HCT116 (cell line): ENCODE data around the gene MRPS16. TPM values are rescaled to one million over a fixed set of nuclear protein-coding genes. Genes with fewer than 3 reads are reported as not detected.

Experiments used
- ATAC-seq: fragments of 200-7000 bp; cut with Tn5 transposase; 2 replicates; pipeline ENCODE4 v1.9.1; 2020; ENCODE audit warnings: mild to moderate bottlenecking, moderate library complexity
- Bru-seq: library from RNA; stranded (reverse); fragments of 400-500 nt; gene quantifications from one replicate; lab custom pipeline; 2021; lab: Mats Ljungman, UMichigan
- BruChase-seq, 2 experiments: library from RNA; stranded (reverse); fragments of 400-500 nt; gene quantifications; one replicate each; lab custom pipeline; 2021; lab: Mats Ljungman, UMichigan
- BruUV-seq: library from RNA; stranded (reverse); fragments of 400-500 nt; replicated peaks from 2 replicates; lab custom pipeline; 2021; lab: Mats Ljungman, UMichigan
- CTCF ChIA-PET: fragments of 300-600 bp; sonication (Branson Sonifier 250); formaldehyde crosslinking; loops from one replicate; lab custom pipeline; 2021; ENCODE audit warnings: antibody characterized with exemption; lab: Charles Lee
- POLR2A ChIA-PET: fragments of 300-600, 350-600 bp; sonication (Branson Sonifier 250); formaldehyde crosslinking; loops from one replicate; lab custom pipeline; 2021; ENCODE audit warnings: antibody characterized with exemption; lab: Charles Lee
- RAD21 ChIA-PET, 2 experiments: fragments of 300-600 bp; sonication (Branson Sonifier 250); formaldehyde crosslinking; loops; one replicate each; lab custom pipeline; 2023; ENCODE audit warnings: low total read pairs in 2 of 2; ENCODE audit not compliant: uncharacterized antibody in 2 of 2, unreplicated experiment in 2 of 2, low non-redundant PET in 1 of 2; lab: Charles Lee
- DNase-seq: peaks from one replicate; pipeline ENCODE4 v3.0.0-alpha.2; 2010; ENCODE audit warnings: low read depth, low spot score
- H2AFZ ChIP-seq: fragments of 200-600 bp; shearing (Covaris generic), sonication (generic); 2 replicates; pipeline ENCODE4 v1.6.1; 2017; ENCODE audit warnings: low read depth, mixed run types, mixed read lengths, antibody characterized with exemption, low read length; ENCODE audit not compliant: poor library complexity, severe bottlenecking
- H3K27ac ChIP-seq: 2 replicates; pipeline ENCODE4 v1.5.1; 2012; ENCODE audit warnings: low read depth, low read length
- H3K27me3 ChIP-seq: fragments of 200-600 bp; sonication (generic); 2 replicates; pipeline ENCODE4 v1.6.1; 2016; ENCODE audit warnings: mixed run types, low read length, mixed read lengths; ENCODE audit not compliant: insufficient read depth
- H3K36me3 ChIP-seq, 2 experiments: fragments of 200-500 bp in 1 of 2; fragments of 200-600 bp in 1 of 2; sonication (Bioruptor generic) in 1 of 2; sonication (generic) in 1 of 2; 2 replicates each; pipeline versions ENCODE4 v1.5.1 to v1.6.1; 2014 to 2016; ENCODE audit warnings: low read length in 2 of 2, inconsistent platforms in 1 of 2, mixed read lengths in 1 of 2, mixed run types in 1 of 2; ENCODE audit not compliant: insufficient read depth in 2 of 2, control insufficient read depth in 1 of 2
- H3K4me1 ChIP-seq, 2 experiments: fragments of 200-600 bp in 1 of 2; sonication (generic) in 1 of 2; 2 replicates each; pipeline versions ENCODE4 v1.5.1 to v1.6.1; 2012 to 2017; ENCODE audit warnings: low read length in 2 of 2, inconsistent platforms in 1 of 2, mild to moderate bottlenecking in 1 of 2, mixed read lengths in 1 of 2, mixed run types in 1 of 2, moderate library complexity in 1 of 2; ENCODE audit not compliant: insufficient read depth in 2 of 2, control insufficient read depth in 1 of 2
- H3K4me2 ChIP-seq: fragments of 200-600 bp; sonication (generic); 2 replicates; pipeline ENCODE4 v1.6.1; 2017; ENCODE audit warnings: mixed run types, low read length, mixed read lengths
- H3K4me3 ChIP-seq, 2 experiments: fragments of 200-600 bp in 1 of 2; sonication (generic) in 1 of 2; replicated peaks in 1 of 2; 2 replicates each; pipeline ENCODE4 v1.5.1; 2011 to 2016; ENCODE audit warnings: low read length in 2 of 2, control low read depth in 1 of 2, low read depth in 1 of 2, mild to moderate bottlenecking in 1 of 2, mixed read lengths in 1 of 2, mixed run types in 1 of 2
- H3K79me2 ChIP-seq: fragments of 200-600 bp; sonication (generic); 2 replicates; pipeline ENCODE4 v1.6.1; 2017; ENCODE audit warnings: mild to moderate bottlenecking, mixed run types, low read length, moderate library complexity, mixed read lengths; ENCODE audit not compliant: insufficient read depth
- H3K9ac ChIP-seq: fragments of 200-600 bp; sonication (generic); 2 replicates; pipeline ENCODE4 v1.6.1; 2016; ENCODE audit warnings: low read length, mixed read lengths
- H3K9me2 ChIP-seq: fragments of 200-600 bp; sonication (generic), shearing (Covaris generic); 2 replicates; pipeline ENCODE4 v1.6.1; 2017; ENCODE audit warnings: mixed run types, mild to moderate bottlenecking, moderate library complexity; ENCODE audit not compliant: insufficient read depth
- H3K9me3 ChIP-seq, 2 experiments: fragments of 200-500 bp in 1 of 2; fragments of 200-600 bp in 1 of 2; sonication (Bioruptor generic) in 1 of 2; sonication (generic) in 1 of 2; 2 replicates each; pipeline ENCODE4 v1.6.1; 2014 to 2017; ENCODE audit warnings: low read length in 2 of 2, mixed read lengths in 2 of 2, inconsistent platforms in 1 of 2, low read depth in 1 of 2, mild to moderate bottlenecking in 1 of 2, mixed run types in 1 of 2, moderate library complexity in 1 of 2; ENCODE audit not compliant: control insufficient read depth in 1 of 2, insufficient read depth in 1 of 2
- H4K20me1 ChIP-seq: fragments of 200-600 bp; sonication (generic), shearing (Covaris generic); 2 replicates; pipeline ENCODE4 v1.6.1; 2017; ENCODE audit warnings: mixed run types, mild to moderate bottlenecking, moderate library complexity; ENCODE audit not compliant: insufficient read depth
- ATF3 ChIP-seq: IDR thresholded peaks from 2 replicates; pipeline ENCODE4 v1.6.1; 2012
- CBX3 ChIP-seq: IDR thresholded peaks from 2 replicates; pipeline ENCODE4 v1.6.1; 2012; ENCODE audit warnings: low read depth
- CTCF ChIP-seq, 3 experiments: fragments of 200-600 bp in 1 of 3; sonication (generic) in 1 of 3; IDR thresholded peaks in 2 of 3; conservative IDR thresholded peaks in 1 of 3; 2 replicates each; pipeline ENCODE4 v1.5.1; 2012 to 2017; ENCODE audit warnings: low read depth in 2 of 3, low read length in 2 of 3, antibody characterized with exemption in 1 of 3, borderline replicate concordance in 1 of 3, control low read depth in 1 of 3, mild to moderate bottlenecking in 1 of 3, mixed read lengths in 1 of 3, mixed run types in 1 of 3, moderate library complexity in 1 of 3; ENCODE audit not compliant: insufficient read depth in 1 of 3
- EGR1 ChIP-seq: IDR thresholded peaks from 2 replicates; pipeline ENCODE4 v1.6.1; 2012; ENCODE audit warnings: low read depth
- ELF1 ChIP-seq: IDR thresholded peaks from 2 replicates; pipeline ENCODE4 v1.6.1; 2012; ENCODE audit warnings: low read depth, borderline replicate concordance
- EZH2 ChIP-seq: fragments of 200-600 bp; sonication (generic); IDR thresholded peaks from 2 replicates; pipeline ENCODE4 v1.6.1; 2017; ENCODE audit warnings: antibody characterized with exemption, mixed run types
- EZH2phosphoT487 ChIP-seq: fragments of 200-600 bp; IDR thresholded peaks from 2 replicates; pipeline ENCODE4 v1.6.1; 2018; ENCODE audit warnings: antibody characterized with exemption, borderline replicate concordance
- FOSL1 ChIP-seq: IDR thresholded peaks from 2 replicates; pipeline ENCODE4 v1.6.1; 2012; ENCODE audit warnings: low read depth
- JUND ChIP-seq: IDR thresholded peaks from 2 replicates; pipeline ENCODE4 v1.6.1; 2012
- MAX ChIP-seq: IDR thresholded peaks from 2 replicates; pipeline ENCODE4 v1.6.1; 2012
- POLR2A ChIP-seq: IDR thresholded peaks from 2 replicates; pipeline ENCODE4 v1.7.0; 2011; ENCODE audit warnings: borderline replicate concordance; ENCODE audit not compliant: insufficient read depth, insufficient read length; ENCODE audit errors: extremely low read depth
- POLR2AphosphoS5 ChIP-seq: IDR thresholded peaks from 2 replicates; pipeline ENCODE4 v1.6.1; 2011; ENCODE audit warnings: mild to moderate bottlenecking, low read depth, low read length, moderate library complexity
- RAD21 ChIP-seq: IDR thresholded peaks from 2 replicates; pipeline ENCODE4 v1.6.1; 2012; ENCODE audit warnings: low read depth, mild to moderate bottlenecking
- REST ChIP-seq: IDR thresholded peaks from 2 replicates; pipeline ENCODE4 v1.6.1; 2012; ENCODE audit warnings: low read depth
- SIN3A ChIP-seq: IDR thresholded peaks from 2 replicates; pipeline ENCODE4 v1.6.1; 2012; ENCODE audit warnings: low read depth
- SRF ChIP-seq: IDR thresholded peaks from 2 replicates; pipeline ENCODE4 v1.6.1; 2012; ENCODE audit warnings: low read depth
- TCF7L2 ChIP-seq: IDR thresholded peaks from 2 replicates; pipeline ENCODE4 v1.7.0; 2011; ENCODE audit warnings: borderline replicate concordance, inconsistent platforms; ENCODE audit not compliant: insufficient read depth, insufficient read length; ENCODE audit errors: extremely low read depth
- YY1 ChIP-seq: IDR thresholded peaks from 2 replicates; pipeline ENCODE4 v1.6.1; 2011; ENCODE audit warnings: low read length, low read depth, moderate library complexity, mild to moderate bottlenecking; ENCODE audit not compliant: insufficient replicate concordance; ENCODE audit errors: extremely low read depth
- ZFX ChIP-seq: fragments of 450-650 bp; IDR thresholded peaks from 2 replicates; pipeline ENCODE4 v1.6.1; 2017
- ZNF274 ChIP-seq: fragments of 200-500 bp; sonication (Bioruptor generic); IDR thresholded peaks from 2 replicates; pipeline ENCODE4 v1.6.1; 2014; ENCODE audit warnings: mild to moderate bottlenecking, low read depth, low read length, inconsistent platforms
- intact Hi-C: fragments of 100-400 bp; cut with micrococcal nuclease; formaldehyde crosslinking; loops from 2 replicates; pipeline ENCODE4 v1.10.0; 2022
- long read RNA-seq: library from polyadenylated mRNA; unstranded; transcript quantifications from one replicate; pipeline ENCODE4 v2.0.0, GENCODE V29; 2021; ENCODE audit not compliant: unreplicated experiment
- polyA plus RNA-seq: library from polyadenylated mRNA; unstranded; fragments of >200 nt; gene quantifications from 2 replicates; pipeline ENCODE4 v1.2.1, GENCODE V29; 2012; ENCODE audit warnings: missing spikeins
- total RNA-seq: library from RNA; stranded (reverse); gene quantifications from one replicate; pipeline ENCODE4 v1.2.1, GENCODE V29; 2021; ENCODE audit not compliant: unreplicated experiment

MRPS16 gene
- total RNA-seq (122 TPM), Bru-seq, nascent RNA (percentile 98 among the genes with signal in this experiment), BruChase-seq, experiment 1, labeled RNA remaining after a 6-hour chase (percentile 99 among the genes with signal in this experiment), BruChase-seq, experiment 2, labeled RNA remaining after a 2-hour chase (percentile 99 among the genes with signal in this experiment)
- 120 and 122 TPM in 2 replicates for polyA plus RNA-seq
- long read RNA-seq, transcript MRPS16-205 (3 exons, 2,580 nt), result minor isoform, 5 of 281 reads
- long read RNA-seq, transcript MRPS16-202 (3 exons, 2,634 nt), result major isoform, 170 of 281 reads
- long read RNA-seq, partial matches to known transcripts, result 27 of 281 reads
- long read RNA-seq, other reads (novel, unspliced or antisense), result 78 of 281 reads

GRCh38 chr10:73252445-73253224, at the start of gene MRPS16:
Gene MRPS16, minus strand, starts transcription at chr10:73252644. Its CDS starts 162 bp downstream, at chr10:73252482.
- Histone ChIP-seq H3K4me2 (peak within 1 kb of the TSS; percentile 88), H3K9me2 (no peaks in the 10 kb centered on the region), H3K27ac (peak within 1 kb of the TSS; percentile 69), H3K4me3 (peak within 1 kb of the TSS; percentile 83 to 100), H2AFZ (no peak within 1 kb of the TSS), H3K9ac (peak within 1 kb of the TSS; percentile 94), H3K4me1 (peaks cover 17 to 39% of the 10 kb centered on the region in 2 experiments), H3K27me3 (no peaks in the 10 kb centered on the region), H3K9me3 (no peaks in the 10 kb centered on the region), H3K36me3 (peaks cover 2 to 17% of the 10 kb centered on the region in 2 experiments), H3K79me2 (peaks cover 60% of the 10 kb centered on the region), H4K20me1 (no peaks in the 10 kb centered on the region)
- peak; percentile 79 for ATAC-seq
- CTCF ChIA-PET, result interaction anchor here (1.4 kb wide), 1 partner anchor 11 kb away, joined by 3 read pairs; no protein-coding TSS in a partner anchor
- BruUV-seq, result TSS peak; percentile 84
- intact Hi-C loops, result no loop called here
- DNase-seq, result peak; percentile 93
- RAD21 ChIA-PET, result no interaction called here
- POLR2A ChIA-PET, result interaction anchor here (0.6 to 3.5 kb wide), 4 partner anchors 9 to 30 kb away, joined by 3 to 16 read pairs (median 8); no protein-coding TSS in a partner anchor
- TF ChIP-seq RAD21, result no peak
- peak; percentile 15; the same call in 1 of the 2 replicates for TF ChIP-seq JUND
- TF ChIP-seq ATF3, result no peak
- no peak for TF ChIP-seq SRF
- TF ChIP-seq FOSL1, result no peak; the same call in none of the 2 replicates
- TF ChIP-seq ELF1, result peak; percentile 75
- TF ChIP-seq POLR2A, result peak; percentile 95
- TF ChIP-seq EZH2, result no peak
- TF ChIP-seq CBX3, result peak; percentile 34; the same call in 1 of the 2 replicates
- TF ChIP-seq EZH2phosphoT487, result no peak
- 0 out of 2 replicates have a peak, but pooled peaks have one; percentile 22 for TF ChIP-seq EGR1
- TF ChIP-seq TCF7L2, result no peak
- TF ChIP-seq REST, result no peak
- no peak for TF ChIP-seq ZNF274
- TF ChIP-seq SIN3A, result peak; percentile 97
- peak; percentile 89 for TF ChIP-seq ZFX
- peak; percentile 74 for TF ChIP-seq YY1
- TF ChIP-seq MAX, result peak; percentile 91
- TF ChIP-seq CTCF (IDR thresholded peaks at IDR 0.05 in 2 of 3, conservative IDR thresholded peaks at IDR 0.05 in 1 of 3; ENCODE audit: borderline replicate concordance in 1 of 3, insufficient read depth in 1 of 3, low read depth in 2 of 3, low read length in 2 of 3), result no peak
- peak; percentile 97 for TF ChIP-seq POLR2AphosphoS5
